ENCODE data around the gene TTLL13.

DNA sequence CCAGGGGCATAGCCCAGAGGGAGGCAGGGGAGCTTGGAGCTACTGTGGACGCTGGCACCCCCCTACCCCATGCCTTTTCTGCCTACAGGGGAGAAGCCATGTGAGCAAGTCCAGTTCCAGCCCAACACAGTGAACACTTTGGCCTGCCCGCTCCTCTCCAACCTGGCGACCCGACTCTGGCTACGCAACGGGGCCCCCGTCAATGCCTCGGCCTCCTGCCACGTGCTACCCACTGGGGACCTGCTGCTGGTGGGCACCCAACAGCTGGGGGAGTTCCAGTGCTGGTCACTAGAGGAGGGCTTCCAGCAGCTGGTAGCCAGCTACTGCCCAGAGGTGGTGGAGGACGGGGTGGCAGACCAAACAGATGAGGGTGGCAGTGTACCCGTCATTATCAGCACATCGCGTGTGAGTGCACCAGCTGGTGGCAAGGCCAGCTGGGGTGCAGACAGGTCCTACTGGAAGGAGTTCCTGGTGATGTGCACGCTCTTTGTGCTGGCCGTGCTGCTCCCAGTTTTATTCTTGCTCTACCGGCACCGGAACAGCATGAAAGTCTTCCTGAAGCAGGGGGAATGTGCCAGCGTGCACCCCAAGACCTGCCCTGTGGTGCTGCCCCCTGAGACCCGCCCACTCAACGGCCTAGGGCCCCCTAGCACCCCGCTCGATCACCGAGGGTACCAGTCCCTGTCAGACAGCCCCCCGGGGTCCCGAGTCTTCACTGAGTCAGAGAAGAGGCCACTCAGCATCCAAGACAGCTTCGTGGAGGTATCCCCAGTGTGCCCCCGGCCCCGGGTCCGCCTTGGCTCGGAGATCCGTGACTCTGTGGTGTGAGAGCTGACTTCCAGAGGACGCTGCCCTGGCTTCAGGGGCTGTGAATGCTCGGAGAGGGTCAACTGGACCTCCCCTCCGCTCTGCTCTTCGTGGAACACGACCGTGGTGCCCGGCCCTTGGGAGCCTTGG lies 21.3 kb upstream of the TTLL13 start:
- TF ChIP-seq, protein P1, sequence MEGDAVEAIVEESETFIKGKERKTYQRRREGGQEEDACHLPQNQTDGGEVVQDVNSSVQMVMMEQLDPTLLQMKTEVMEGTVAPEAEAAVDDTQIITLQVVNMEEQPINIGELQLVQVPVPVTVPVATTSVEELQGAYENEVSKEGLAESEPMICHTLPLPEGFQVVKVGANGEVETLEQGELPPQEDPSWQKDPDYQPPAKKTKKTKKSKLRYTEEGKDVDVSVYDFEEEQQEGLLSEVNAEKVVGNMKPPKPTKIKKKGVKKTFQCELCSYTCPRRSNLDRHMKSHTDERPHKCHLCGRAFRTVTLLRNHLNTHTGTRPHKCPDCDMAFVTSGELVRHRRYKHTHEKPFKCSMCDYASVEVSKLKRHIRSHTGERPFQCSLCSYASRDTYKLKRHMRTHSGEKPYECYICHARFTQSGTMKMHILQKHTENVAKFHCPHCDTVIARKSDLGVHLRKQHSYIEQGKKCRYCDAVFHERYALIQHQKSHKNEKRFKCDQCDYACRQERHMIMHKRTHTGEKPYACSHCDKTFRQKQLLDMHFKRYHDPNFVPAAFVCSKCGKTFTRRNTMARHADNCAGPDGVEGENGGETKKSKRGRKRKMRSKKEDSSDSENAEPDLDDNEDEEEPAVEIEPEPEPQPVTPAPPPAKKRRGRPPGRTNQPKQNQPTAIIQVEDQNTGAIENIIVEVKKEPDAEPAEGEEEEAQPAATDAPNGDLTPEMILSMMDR (IDR thresholded peaks at IDR 0.05) = no peak
- TF ChIP-seq POLR2A (IDR thresholded peaks at IDR 0.05) = no peak
